T1000 (cell line): ENCODE measurements around the gene SLC25A26.
"Not testable (repeated sequence)": the region's sequence is repeated elsewhere in the genome, so short reads cannot be mapped to it uniquely, and the experiment has no call there.

Experiments used
- DNase-seq: peaks from one replicate; lab custom pipeline; 2025; ENCODE audit warnings: mixed read lengths; lab: John Stamatoyannopoulos, UW

Gene SLC25A26

GRCh38 chr3:66270288-66270687 lies 49.5 kb downstream of the SLC25A26 start:
- no peak for DNase-seq

- no peak for DNase-seq
These were observed 49.9 kb downstream of the SLC25A26 start for GRCh38 chr3:66270701-66271100.

GRCh38 chr3:66271231-66271630 lies 50.4 kb downstream of the SLC25A26 start:
- no peak for DNase-seq

GRCh38 chr3:66272016-66272415 lies 51.2 kb downstream of the SLC25A26 start:
- DNase-seq, result no peak

- DNase-seq, result not testable (repeated sequence)
These were observed 54.0 kb downstream of the SLC25A26 start for GRCh38 chr3:66274837-66275236.

GRCh38 chr3:66276705-66277274 lies 56.0 kb downstream of the SLC25A26 start:
- peak; percentile 47 for DNase-seq

- no peak for DNase-seq
These were observed 58.4 kb downstream of the SLC25A26 start for GRCh38 chr3:66279168-66279567.

GRCh38 chr3:66280304-66280703 lies 59.5 kb downstream of the SLC25A26 start:
- no peak for DNase-seq

GRCh38 chr3:66291922-66292321 lies 71.1 kb downstream of the SLC25A26 start:
- not testable (repeated sequence) for DNase-seq

GRCh38 chr3:66297260-66297873 lies 76.6 kb downstream of the SLC25A26 start:
- DNase-seq, result no peak

GRCh38 chr3:66297900-66298299 lies 77.1 kb downstream of the SLC25A26 start:
- DNase-seq, result no peak

GRCh38 chr3:66298591-66298990 lies 77.8 kb downstream of the SLC25A26 start:
- DNase-seq, result no peak

- not testable (repeated sequence) for DNase-seq
These were observed 78.3 kb downstream of the SLC25A26 start for GRCh38 chr3:66299085-66299484.

- no peak for DNase-seq
These were observed 79.1 kb downstream of the SLC25A26 start for GRCh38 chr3:66299891-66300290.

- DNase-seq, result no peak
These were observed 81.5 kb downstream of the SLC25A26 start for GRCh38 chr3:66302288-66302687.

- DNase-seq, result no peak
These were observed 82.7 kb downstream of the SLC25A26 start for GRCh38 chr3:66303491-66303901.

GRCh38 chr3:66304293-66304692 lies 83.5 kb downstream of the SLC25A26 start:
- DNase-seq, result no peak

- not testable (repeated sequence) for DNase-seq
These were observed 85.3 kb downstream of the SLC25A26 start for GRCh38 chr3:66306086-66306485.

GRCh38 chr3:66306991-66307390 lies 86.2 kb downstream of the SLC25A26 start:
- not testable (repeated sequence) for DNase-seq

- DNase-seq, result no peak
These were observed 91.2 kb downstream of the SLC25A26 start for GRCh38 chr3:66312039-66312438.

- no peak for DNase-seq
These were observed 93.7 kb downstream of the SLC25A26 start for GRCh38 chr3:66314455-66314854.

GRCh38 chr3:66317750-66318376 lies 97.1 kb downstream of the SLC25A26 start:
- DNase-seq, result no peak

GRCh38 chr3:66320390-66320789 lies 99.6 kb downstream of the SLC25A26 start:
- DNase-seq, result no peak
